ENCODE results near the gene SLC25A17. TPM values are rescaled to one million over a fixed set of nuclear protein-coding genes. Genes with fewer than 3 reads are reported as not detected.

The SLC25A17 gene
- total RNA-seq, 6 experiments from 2014 or later: 23.5 to 25.5 (median 24.6) TPM

DNA sequence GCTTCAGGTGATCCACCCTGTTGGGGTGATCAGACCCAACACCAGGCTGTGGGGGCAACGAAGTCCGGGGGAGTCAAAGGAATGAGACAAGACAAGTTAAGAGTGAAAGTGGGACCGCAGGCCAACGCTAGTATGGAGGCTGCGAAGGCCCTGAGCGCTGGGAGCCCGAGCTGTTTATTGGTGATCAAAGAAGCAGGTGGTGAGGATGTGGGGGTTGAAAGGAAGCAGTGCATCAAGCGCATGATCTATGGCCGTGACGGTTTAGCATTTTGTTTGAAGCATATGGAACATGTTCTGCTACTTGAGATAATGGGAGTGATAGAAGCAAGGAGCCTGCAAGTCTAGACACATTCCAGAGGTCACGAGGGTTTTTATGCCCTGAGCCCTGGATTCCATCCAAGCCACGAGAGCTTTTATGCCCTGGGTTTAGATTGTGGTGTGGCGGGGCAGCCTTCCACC is 90.4 kb downstream of the SLC25A17 start:
- no peak overlapping the region for H3K27ac Mint-ChIP-seq
- DNase-seq: no peak

DNA sequence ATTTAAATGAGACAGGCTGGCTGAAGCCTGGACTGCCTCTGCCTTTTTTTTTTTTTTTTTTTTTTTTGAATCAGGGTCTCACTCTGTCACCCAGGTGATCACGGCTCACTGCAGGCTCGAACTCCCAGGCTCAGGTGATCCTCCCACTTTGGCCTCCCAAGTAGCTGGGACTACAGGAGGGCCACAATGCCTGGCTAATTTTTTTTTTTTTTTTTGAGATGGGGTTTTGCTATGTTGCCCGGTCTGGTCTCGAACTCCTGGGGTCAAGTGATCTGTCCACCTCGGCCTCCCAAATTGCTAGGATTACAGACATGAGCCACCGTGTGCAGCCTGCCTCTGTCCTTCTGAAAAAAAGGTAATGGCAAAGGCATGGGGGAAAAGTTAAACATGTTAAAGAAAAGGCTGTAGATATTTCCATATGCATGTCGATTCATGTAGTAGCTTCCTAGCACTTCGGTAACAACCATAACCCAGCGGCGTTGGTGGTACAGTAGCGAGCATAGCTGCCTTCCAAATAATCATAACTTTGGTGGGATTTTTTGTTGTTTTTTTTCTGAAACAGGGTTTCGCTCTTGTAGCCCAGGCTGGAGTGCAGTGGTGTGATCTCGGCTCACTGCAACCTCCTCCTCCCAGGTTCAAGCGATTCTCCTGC is 91.1 kb downstream of the SLC25A17 start:
- no peaks in the 10 kb centered on the region for H3K36me3 Mint-ChIP-seq (ENCODE audit: low read depth)
- peaks cover 22% of the 10 kb centered on the region for H3K4me1 Mint-ChIP-seq (ENCODE audit: low read depth)
- TF ChIP-seq, protein P1, sequence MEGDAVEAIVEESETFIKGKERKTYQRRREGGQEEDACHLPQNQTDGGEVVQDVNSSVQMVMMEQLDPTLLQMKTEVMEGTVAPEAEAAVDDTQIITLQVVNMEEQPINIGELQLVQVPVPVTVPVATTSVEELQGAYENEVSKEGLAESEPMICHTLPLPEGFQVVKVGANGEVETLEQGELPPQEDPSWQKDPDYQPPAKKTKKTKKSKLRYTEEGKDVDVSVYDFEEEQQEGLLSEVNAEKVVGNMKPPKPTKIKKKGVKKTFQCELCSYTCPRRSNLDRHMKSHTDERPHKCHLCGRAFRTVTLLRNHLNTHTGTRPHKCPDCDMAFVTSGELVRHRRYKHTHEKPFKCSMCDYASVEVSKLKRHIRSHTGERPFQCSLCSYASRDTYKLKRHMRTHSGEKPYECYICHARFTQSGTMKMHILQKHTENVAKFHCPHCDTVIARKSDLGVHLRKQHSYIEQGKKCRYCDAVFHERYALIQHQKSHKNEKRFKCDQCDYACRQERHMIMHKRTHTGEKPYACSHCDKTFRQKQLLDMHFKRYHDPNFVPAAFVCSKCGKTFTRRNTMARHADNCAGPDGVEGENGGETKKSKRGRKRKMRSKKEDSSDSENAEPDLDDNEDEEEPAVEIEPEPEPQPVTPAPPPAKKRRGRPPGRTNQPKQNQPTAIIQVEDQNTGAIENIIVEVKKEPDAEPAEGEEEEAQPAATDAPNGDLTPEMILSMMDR (IDR thresholded peaks at IDR 0.05): no peak
- no peaks in the 10 kb centered on the region for H3K9me3 Mint-ChIP-seq
- DNase-seq: no peak
- peaks cover 5% of the 10 kb centered on the region for H3K27me3 Mint-ChIP-seq (ENCODE audit: insufficient read depth)
- H3K27ac Mint-ChIP-seq: no peak overlapping the region
- no peak overlapping the region for H3K4me3 Mint-ChIP-seq

More for the DNA sequence above, 90.4 kb downstream of the SLC25A17 start:
- Mint-ChIP-seq H3K27me3 (ENCODE audit: insufficient read depth) (peaks cover 5% of the 10 kb centered on the region), H3K4me1 (ENCODE audit: low read depth) (peaks cover 23% of the 10 kb centered on the region), H3K9me3 (no peaks in the 10 kb centered on the region), H3K4me3 (no peak overlapping the region), H3K36me3 (ENCODE audit: low read depth) (no peaks in the 10 kb centered on the region)
- TF ChIP-seq, protein P1 (IDR thresholded peaks at IDR 0.05): no peak

DNA sequence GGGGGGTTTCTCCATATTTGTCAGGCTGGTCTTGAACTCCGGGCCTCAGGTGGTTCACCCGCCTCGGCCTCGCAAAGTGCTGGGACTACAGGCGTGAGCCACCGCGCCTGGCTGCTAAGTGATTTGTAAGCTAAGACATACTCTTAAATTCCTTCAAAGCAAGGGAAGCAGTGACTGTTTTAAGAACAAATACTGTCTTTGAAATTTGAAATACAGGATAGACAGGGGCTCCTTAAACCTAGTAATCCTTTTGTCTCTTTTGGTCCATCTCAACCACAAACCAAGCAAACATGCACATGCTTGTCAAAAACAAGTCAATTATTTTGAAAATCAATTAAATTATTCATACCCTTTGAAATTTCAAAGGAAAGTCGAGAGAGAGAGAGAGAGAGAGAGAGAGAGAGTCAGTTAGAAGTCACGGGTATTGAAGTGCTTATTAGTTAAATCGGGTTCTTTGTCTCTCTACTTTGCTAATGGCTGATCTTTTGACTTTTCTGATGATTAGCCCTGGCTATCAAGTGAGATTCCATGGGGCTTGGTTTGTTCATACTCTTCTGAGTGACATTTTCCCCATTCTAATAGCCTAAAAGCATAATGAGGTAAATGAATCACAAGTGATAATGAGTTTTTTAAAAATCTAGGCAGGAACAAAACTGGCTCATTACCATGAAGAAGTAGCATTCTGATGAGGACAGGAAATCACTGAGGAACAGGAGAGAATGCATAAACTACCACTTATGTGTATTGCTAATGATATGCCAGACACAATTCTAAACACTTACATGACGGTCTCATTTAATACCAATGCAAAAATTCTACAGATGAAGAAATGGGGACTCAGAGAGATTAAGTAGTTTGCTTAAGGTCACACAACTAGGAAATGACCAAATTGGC is 91.8 kb downstream of the SLC25A17 start:
- Mint-ChIP-seq H3K4me1 (ENCODE audit: low read depth) (peaks cover 14% of the 10 kb centered on the region), H3K36me3 (ENCODE audit: low read depth) (no peaks in the 10 kb centered on the region), H3K27ac (no peak overlapping the region), H3K4me3 (no peak overlapping the region), H3K27me3 (ENCODE audit: insufficient read depth) (peaks cover 5% of the 10 kb centered on the region), H3K9me3 (no peaks in the 10 kb centered on the region)
- DNase-seq: no peak
- TF ChIP-seq, protein P1 (IDR thresholded peaks at IDR 0.05): no peak

- Mint-ChIP-seq H3K36me3 (ENCODE audit: low read depth) (no peaks in the 10 kb centered on the region), H3K27ac (no peak overlapping the region), H3K4me3 (no peak overlapping the region), H3K9me3 (no peaks in the 10 kb centered on the region), H3K27me3 (ENCODE audit: insufficient read depth) (peaks cover 4% of the 10 kb centered on the region), H3K4me1 (ENCODE audit: low read depth) (peaks cover 14% of the 10 kb centered on the region)
- TF ChIP-seq, protein P1 (IDR thresholded peaks at IDR 0.05): no peak
- DNase-seq: no peak
Measured at GRCh38 chr22:40726514-40726913, 92.6 kb downstream of the SLC25A17 start.

DNA sequence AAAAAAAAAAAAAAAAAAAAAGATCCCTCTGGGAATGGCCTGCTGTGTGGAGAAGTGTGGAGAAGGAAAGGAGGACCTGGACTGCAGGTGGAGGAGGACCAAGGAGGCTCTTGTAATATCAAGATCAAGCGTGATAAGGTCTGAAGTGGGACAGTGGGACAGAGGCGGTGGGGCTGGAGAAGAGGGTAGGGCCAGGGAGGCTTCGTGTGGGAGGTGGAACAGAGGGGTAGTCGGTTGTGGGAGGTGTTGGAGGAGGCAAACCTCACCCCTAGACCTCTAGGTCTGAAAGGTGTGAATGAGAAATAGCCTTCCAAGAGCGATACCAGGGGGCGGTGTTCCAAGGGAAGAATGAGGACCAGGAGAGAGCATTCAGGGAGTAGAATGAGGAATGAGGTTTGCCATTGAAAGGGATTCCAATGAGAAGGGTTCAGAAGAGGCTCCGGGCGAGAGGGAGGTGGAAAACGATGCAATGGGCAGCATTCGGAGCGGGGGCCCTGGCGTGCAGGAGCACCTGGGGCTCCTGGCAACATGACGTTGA is 95.7 kb downstream of the SLC25A17 start:
- no peak overlapping the region for H3K27ac Mint-ChIP-seq
- H3K9me3 Mint-ChIP-seq: no peaks in the 10 kb centered on the region
- DNase-seq: no peak
- no peaks in the 10 kb centered on the region for H3K36me3 Mint-ChIP-seq (ENCODE audit: low read depth)
- H3K4me3 Mint-ChIP-seq: no peak overlapping the region
- TF ChIP-seq, protein P1 (IDR thresholded peaks at IDR 0.05): no peak
- H3K4me1 Mint-ChIP-seq (ENCODE audit: low read depth): peaks cover 23% of the 10 kb centered on the region
- H3K27me3 Mint-ChIP-seq (ENCODE audit: insufficient read depth): peaks cover 1% of the 10 kb centered on the region
